Type B pancreatic cell (in vitro differentiated cells): ENCODE results near the gene KTN1. TPM values are rescaled to one million over a fixed set of nuclear protein-coding genes. Genes with fewer than 3 reads are reported as not detected.

Experiments used
- DNase-seq: peaks from one replicate; pipeline ENCODE4 v3.0.0; 2021; ENCODE audit warnings: mixed read lengths; ENCODE audit not compliant: unreplicated experiment; ENCODE audit errors: extremely low spot score
- H3K27ac Mint-ChIP-seq: 2 replicates; pipeline ENCODE4 v1.8.0; 2021; ENCODE audit warnings: mild to moderate bottlenecking, mixed read lengths
- H3K27me3 Mint-ChIP-seq: 2 replicates; pipeline ENCODE4 v1.8.0; 2021; ENCODE audit warnings: mixed read lengths
- H3K36me3 Mint-ChIP-seq: 2 replicates; pipeline ENCODE4 v1.8.0; 2021; ENCODE audit warnings: mixed read lengths
- H3K4me1 Mint-ChIP-seq: one replicate; pipeline ENCODE4 v1.8.0; 2021; ENCODE audit warnings: mixed read lengths; ENCODE audit not compliant: unreplicated experiment
- H3K4me3 Mint-ChIP-seq: 2 replicates; pipeline ENCODE4 v1.8.0; 2021; ENCODE audit warnings: mild to moderate bottlenecking, mixed read lengths
- H3K9me3 Mint-ChIP-seq: 2 replicates; pipeline ENCODE4 v1.8.0; 2021; ENCODE audit warnings: mixed read lengths
- total RNA-seq: library from RNA; stranded (reverse); gene quantifications from 2 replicates; pipeline ENCODE4 v1.2.1, GENCODE V29; 2021; ENCODE audit warnings: low replicate concordance
- TF ChIP-seq, protein P1 (sequence below): fragments of 200-600 bp; sonication (generic); conservative IDR thresholded peaks from 2 replicates; pipeline ENCODE4 v1.5.0; 2021; ENCODE audit warnings: antibody characterized with exemption, mild to moderate bottlenecking

Gene KTN1
- total RNA-seq, 1 donor from 2014 or later, result 105 TPM

DNA sequence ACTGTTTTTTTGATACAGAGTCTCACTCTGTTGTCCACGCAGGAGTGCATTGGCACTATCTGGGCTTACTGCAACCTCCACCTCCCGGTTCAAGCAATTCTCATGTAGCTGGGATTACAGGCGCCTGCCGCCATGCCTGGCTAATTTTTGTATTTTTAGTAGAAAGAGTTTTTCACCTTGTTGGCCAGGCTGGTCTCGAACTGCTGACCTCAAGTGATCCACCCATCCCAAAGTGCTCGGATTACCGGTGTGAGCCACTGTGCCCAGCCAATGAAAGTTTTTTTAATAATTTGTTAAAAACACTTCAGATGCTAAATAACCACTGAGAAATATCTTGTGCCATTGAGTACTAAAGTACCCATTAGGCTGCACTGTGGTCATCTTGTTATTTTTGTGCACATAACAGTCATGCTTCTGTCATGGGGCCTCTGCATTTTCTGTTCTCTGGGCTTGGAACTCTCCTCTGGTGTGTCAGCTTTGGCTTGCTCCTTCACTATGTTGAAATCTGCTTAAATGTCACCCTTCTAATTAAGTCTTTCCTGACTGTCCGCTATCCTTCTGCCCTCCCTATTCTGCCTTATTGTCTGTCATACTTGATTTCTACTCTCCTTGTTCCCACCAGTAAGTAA is 105.1 kb downstream of the KTN1 start:
- TF ChIP-seq, protein P1, sequence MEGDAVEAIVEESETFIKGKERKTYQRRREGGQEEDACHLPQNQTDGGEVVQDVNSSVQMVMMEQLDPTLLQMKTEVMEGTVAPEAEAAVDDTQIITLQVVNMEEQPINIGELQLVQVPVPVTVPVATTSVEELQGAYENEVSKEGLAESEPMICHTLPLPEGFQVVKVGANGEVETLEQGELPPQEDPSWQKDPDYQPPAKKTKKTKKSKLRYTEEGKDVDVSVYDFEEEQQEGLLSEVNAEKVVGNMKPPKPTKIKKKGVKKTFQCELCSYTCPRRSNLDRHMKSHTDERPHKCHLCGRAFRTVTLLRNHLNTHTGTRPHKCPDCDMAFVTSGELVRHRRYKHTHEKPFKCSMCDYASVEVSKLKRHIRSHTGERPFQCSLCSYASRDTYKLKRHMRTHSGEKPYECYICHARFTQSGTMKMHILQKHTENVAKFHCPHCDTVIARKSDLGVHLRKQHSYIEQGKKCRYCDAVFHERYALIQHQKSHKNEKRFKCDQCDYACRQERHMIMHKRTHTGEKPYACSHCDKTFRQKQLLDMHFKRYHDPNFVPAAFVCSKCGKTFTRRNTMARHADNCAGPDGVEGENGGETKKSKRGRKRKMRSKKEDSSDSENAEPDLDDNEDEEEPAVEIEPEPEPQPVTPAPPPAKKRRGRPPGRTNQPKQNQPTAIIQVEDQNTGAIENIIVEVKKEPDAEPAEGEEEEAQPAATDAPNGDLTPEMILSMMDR, result no peak
- no peaks in the 10 kb centered on the region for H3K9me3 Mint-ChIP-seq
- no peaks in the 10 kb centered on the region for H3K27me3 Mint-ChIP-seq
- H3K36me3 Mint-ChIP-seq, result peaks cover 33% of the 10 kb centered on the region
- H3K4me1 Mint-ChIP-seq, result no peaks in the 10 kb centered on the region
- H3K4me3 Mint-ChIP-seq, result no peak overlapping the region
- no peak for DNase-seq
- no peak overlapping the region for H3K27ac Mint-ChIP-seq

GRCh38 chr14:55686713-55687112 is 106.7 kb downstream of the KTN1 start:
- Mint-ChIP-seq H3K4me3 (no peak overlapping the region), H3K27ac (no peak overlapping the region), H3K4me1 (peaks cover 4% of the 10 kb centered on the region), H3K27me3 (no peaks in the 10 kb centered on the region), H3K36me3 (peaks cover 26% of the 10 kb centered on the region), H3K9me3 (no peaks in the 10 kb centered on the region)
- TF ChIP-seq, protein P1, result no peak
- DNase-seq, result no peak

GRCh38 chr14:55688566-55688965 is 108.6 kb downstream of the KTN1 start:
- no peak for DNase-seq
- H3K9me3 Mint-ChIP-seq, result no peaks in the 10 kb centered on the region
- H3K36me3 Mint-ChIP-seq, result peaks cover 16% of the 10 kb centered on the region
- peaks cover 6% of the 10 kb centered on the region for H3K4me1 Mint-ChIP-seq
- no peak overlapping the region for H3K4me3 Mint-ChIP-seq
- no peaks in the 10 kb centered on the region for H3K27me3 Mint-ChIP-seq
- no peak overlapping the region for H3K27ac Mint-ChIP-seq
- TF ChIP-seq, protein P1, result no peak

- H3K27ac Mint-ChIP-seq, result no peak overlapping the region
- peaks cover 10% of the 10 kb centered on the region for H3K4me1 Mint-ChIP-seq
- no peak for DNase-seq
- H3K27me3 Mint-ChIP-seq, result no peaks in the 10 kb centered on the region
- TF ChIP-seq, protein P1, result no peak
- H3K4me3 Mint-ChIP-seq, result no peak overlapping the region
- H3K9me3 Mint-ChIP-seq, result no peaks in the 10 kb centered on the region
- H3K36me3 Mint-ChIP-seq, result peaks cover 15% of the 10 kb centered on the region
Observed at GRCh38 chr14:55689981-55690871, 110.2 kb downstream of the KTN1 start.

DNA sequence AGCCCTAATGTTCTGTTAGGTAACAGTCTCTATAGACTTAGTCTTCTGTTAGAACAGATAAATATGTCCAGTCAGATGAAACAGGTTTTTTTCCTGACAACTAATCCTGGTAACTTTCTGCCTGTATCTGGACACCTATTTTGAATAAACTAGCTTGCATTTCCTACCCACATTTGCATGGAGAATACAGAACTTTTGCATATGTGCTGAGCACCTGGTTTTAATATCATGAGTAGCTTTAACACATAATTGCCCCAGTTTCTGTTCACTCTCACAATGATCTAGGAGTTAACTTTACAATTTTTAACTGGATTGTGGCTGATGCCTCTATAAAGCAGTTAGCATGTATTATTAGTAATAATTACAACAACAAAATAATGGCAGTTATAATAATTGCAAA is 111.7 kb downstream of the KTN1 start:
- TF ChIP-seq, protein P1, result no peak
- Mint-ChIP-seq H3K27ac (no peak overlapping the region), H3K9me3 (no peaks in the 10 kb centered on the region), H3K36me3 (peaks cover 6% of the 10 kb centered on the region), H3K4me3 (no peak overlapping the region), H3K4me1 (peaks cover 10% of the 10 kb centered on the region), H3K27me3 (no peaks in the 10 kb centered on the region)
- no peak for DNase-seq
